Measurements from ENCODE around the gene OR5H2. TPM values are rescaled to one million over a fixed set of nuclear protein-coding genes. Genes with fewer than 3 reads are reported as not detected.
"Not testable (repeated sequence)": the region's sequence is repeated elsewhere in the genome, so short reads cannot be mapped to it uniquely, and the experiment has no call there.

The OR5H2 gene
- not detected in 2 replicates for total RNA-seq (2014; rRNA removed; shearing (Covaris generic))
- not detected in 2 replicates for polyA plus RNA-seq (2014; cell fraction: nucleus; rRNA removed)

- no peak for DNase-seq (ENCODE audit: extremely low read depth, low read depth)
These were observed at the start of gene OR5H2 for GRCh38 chr3:98282205-98282604. Gene OR5H2 (plus strand): TSS chr3:98282505. CDS start chr3:98282903, 398 bp downstream.

- DNase-seq (ENCODE audit: extremely low read depth, low read depth): no peak
These were observed 48.8 kb upstream of the OR5H2 start for GRCh38 chr3:98233468-98233867.

GRCh38 chr3:98240131-98240530, 42.2 kb upstream of the OR5H2 start:
- DNase-seq (ENCODE audit: extremely low read depth, low read depth): no peak

GRCh38 chr3:98242155-98242554, 40.1 kb upstream of the OR5H2 start:
- no peak for DNase-seq (ENCODE audit: extremely low read depth, low read depth)

- DNase-seq (ENCODE audit: extremely low read depth, low read depth): no peak
These were observed 38.5 kb upstream of the OR5H2 start for GRCh38 chr3:98243843-98244242.

- DNase-seq (ENCODE audit: extremely low read depth, low read depth): no peak
These were observed 36.2 kb upstream of the OR5H2 start for GRCh38 chr3:98246142-98246541.

- not testable (repeated sequence) for DNase-seq (ENCODE audit: extremely low read depth, low read depth)
These were observed 26.3 kb upstream of the OR5H2 start for GRCh38 chr3:98256026-98256425.

- no peak for DNase-seq (ENCODE audit: extremely low read depth, low read depth)
These were observed 22.6 kb upstream of the OR5H2 start for GRCh38 chr3:98259707-98260106.

GRCh38 chr3:98262046-98262445, 20.3 kb upstream of the OR5H2 start:
- DNase-seq (ENCODE audit: extremely low read depth, low read depth): no peak

- no peak for DNase-seq (ENCODE audit: extremely low read depth, low read depth)
These were observed 18.4 kb upstream of the OR5H2 start, which contains the start of gene OR5H6 for GRCh38 chr3:98263944-98264343. Gene OR5H6 (plus strand): TSS chr3:98264244. CDS start chr3:98264333, 89 bp downstream.

GRCh38 chr3:98269846-98270245, 12.5 kb upstream of the OR5H2 start:
- no peak for DNase-seq (ENCODE audit: extremely low read depth, low read depth)

GRCh38 chr3:98272126-98272525, 10.2 kb upstream of the OR5H2 start:
- DNase-seq (ENCODE audit: extremely low read depth, low read depth): no peak

- no peak for DNase-seq (ENCODE audit: extremely low read depth, low read depth)
These were observed 7.4 kb upstream of the OR5H2 start for GRCh38 chr3:98274914-98275313.

- DNase-seq (ENCODE audit: extremely low read depth, low read depth): no peak
These were observed 8.6 kb downstream of the OR5H2 start for GRCh38 chr3:98290916-98291315.

- DNase-seq (ENCODE audit: extremely low read depth, low read depth): no peak
These were observed 9.1 kb downstream of the OR5H2 start for GRCh38 chr3:98291332-98291957.

- DNase-seq (ENCODE audit: extremely low read depth, low read depth): no peak
These were observed 39.8 kb downstream of the OR5H2 start for GRCh38 chr3:98322101-98322500.

- no peak for DNase-seq (ENCODE audit: extremely low read depth, low read depth)
These were observed 40.4 kb downstream of the OR5H2 start for GRCh38 chr3:98322686-98323085.

- no peak for DNase-seq (ENCODE audit: extremely low read depth, low read depth)
These were observed 41.1 kb downstream of the OR5H2 start for GRCh38 chr3:98323425-98323824.

- DNase-seq (ENCODE audit: extremely low read depth, low read depth): no peak
These were observed 42.8 kb downstream of the OR5H2 start for GRCh38 chr3:98325055-98325454.

GRCh38 chr3:98326105-98326893, 44.0 kb downstream of the OR5H2 start:
- DNase-seq (ENCODE audit: extremely low read depth, low read depth): no peak

- no peak for DNase-seq (ENCODE audit: extremely low read depth, low read depth)
These were observed 44.6 kb downstream of the OR5H2 start for GRCh38 chr3:98326945-98327344.

GRCh38 chr3:98328933-98329332, 46.6 kb downstream of the OR5H2 start:
- no peak for DNase-seq (ENCODE audit: extremely low read depth, low read depth)
